ENCODE results near the gene CA6.

DNA sequence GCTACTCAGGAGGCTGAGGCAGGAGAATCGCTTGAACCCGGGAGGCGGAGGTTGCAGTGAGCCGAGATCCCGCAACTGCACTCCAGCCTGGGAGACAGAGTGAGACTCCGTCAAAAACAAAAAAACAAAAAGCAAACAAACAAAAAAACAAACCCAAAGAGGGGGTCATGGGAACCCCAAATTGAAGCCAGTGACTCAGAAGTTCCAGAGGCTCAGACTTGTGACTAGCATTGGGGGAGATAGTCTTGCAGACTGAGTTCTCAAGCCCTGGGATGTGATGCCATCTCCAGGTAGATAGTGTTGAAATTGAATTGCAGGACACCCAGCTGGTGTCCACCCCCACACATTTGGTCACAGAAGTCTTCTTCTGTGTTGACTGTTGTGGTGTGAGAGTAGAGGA, 42.3 kb upstream of the CA6 start:
- TF ChIP-seq POLR2AphosphoS5 (IDR thresholded peaks at IDR 0.05) (no peak), POLR2A (IDR thresholded peaks at IDR 0.05) (no peak)
- TF ChIP-seq, protein P1, sequence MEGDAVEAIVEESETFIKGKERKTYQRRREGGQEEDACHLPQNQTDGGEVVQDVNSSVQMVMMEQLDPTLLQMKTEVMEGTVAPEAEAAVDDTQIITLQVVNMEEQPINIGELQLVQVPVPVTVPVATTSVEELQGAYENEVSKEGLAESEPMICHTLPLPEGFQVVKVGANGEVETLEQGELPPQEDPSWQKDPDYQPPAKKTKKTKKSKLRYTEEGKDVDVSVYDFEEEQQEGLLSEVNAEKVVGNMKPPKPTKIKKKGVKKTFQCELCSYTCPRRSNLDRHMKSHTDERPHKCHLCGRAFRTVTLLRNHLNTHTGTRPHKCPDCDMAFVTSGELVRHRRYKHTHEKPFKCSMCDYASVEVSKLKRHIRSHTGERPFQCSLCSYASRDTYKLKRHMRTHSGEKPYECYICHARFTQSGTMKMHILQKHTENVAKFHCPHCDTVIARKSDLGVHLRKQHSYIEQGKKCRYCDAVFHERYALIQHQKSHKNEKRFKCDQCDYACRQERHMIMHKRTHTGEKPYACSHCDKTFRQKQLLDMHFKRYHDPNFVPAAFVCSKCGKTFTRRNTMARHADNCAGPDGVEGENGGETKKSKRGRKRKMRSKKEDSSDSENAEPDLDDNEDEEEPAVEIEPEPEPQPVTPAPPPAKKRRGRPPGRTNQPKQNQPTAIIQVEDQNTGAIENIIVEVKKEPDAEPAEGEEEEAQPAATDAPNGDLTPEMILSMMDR (IDR thresholded peaks at IDR 0.05) = no peak

Data from breast epithelium (tissue), 3 donors.